IPS-NIHi7 (cell line): ENCODE measurements around the gene TENM4.
A peak's percentile ranks its signal among the peaks of the same experiment; 100 is the strongest.

ENCODE experiments used
- DNase-seq: peaks from one replicate; pipeline ENCODE4 v3.0.0; 2012; ENCODE audit warnings: mixed read lengths; ENCODE audit errors: extremely low spot score

TENM4 gene

DNA sequence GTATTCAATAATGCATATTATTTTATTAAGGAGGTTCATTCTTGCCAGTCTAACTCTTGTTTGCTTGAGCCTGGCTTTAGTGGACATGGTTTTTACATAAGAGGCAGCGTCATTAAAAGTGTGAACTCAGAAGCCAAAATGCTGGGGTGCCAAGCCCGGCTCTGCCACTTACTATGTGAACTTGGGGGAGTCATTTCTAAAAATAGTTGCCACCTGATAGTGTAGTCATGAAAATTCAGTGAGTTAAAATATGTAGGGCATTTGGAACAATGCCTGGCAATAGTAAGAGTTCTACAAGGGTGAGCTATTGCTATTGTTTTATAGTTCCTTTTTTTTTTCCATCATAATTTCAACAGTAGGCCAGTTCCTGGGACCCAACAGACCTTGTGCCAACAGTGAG lies 49.9 kb downstream of the TENM4 start:
- no peak for DNase-seq

DNA sequence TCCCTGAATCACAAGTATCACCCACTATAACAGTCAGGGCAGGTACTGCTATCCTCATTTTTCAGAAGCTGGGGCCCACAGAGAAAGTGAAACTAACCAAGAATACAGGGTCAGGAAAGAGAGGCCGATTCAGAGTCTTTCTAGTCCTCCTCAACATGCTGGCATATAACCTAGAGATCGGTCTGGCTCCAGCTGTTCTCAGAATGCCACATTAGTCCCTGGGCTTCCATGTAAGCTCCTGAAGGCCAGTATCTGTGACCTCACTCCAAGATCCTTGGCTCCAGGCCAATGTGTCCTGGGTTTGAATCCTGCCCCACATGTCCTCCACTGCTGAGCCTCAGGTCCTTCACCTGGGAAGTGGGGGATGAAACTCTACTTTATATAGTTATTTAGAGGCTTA lies 50.4 kb downstream of the TENM4 start:
- no peak for DNase-seq

DNA sequence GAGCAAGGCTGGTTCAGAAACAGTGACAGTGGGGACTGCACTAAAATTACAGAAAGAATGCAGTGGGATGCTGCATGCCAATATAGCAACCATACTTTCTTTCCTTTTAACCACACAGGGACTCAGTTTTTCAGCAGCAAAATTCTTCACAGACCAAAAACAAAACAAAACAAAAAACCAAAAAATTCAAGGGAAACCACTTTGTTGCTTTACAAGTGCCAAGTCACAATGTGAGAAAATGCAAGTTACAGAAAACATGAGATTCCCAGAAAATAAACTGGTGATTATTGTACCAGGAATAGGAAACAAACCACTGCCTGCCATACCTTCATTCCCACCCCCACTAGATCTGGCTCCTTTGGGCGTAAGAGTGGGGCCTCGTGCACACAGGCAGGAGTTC lies 52.6 kb downstream of the TENM4 start:
- DNase-seq: no peak

DNA sequence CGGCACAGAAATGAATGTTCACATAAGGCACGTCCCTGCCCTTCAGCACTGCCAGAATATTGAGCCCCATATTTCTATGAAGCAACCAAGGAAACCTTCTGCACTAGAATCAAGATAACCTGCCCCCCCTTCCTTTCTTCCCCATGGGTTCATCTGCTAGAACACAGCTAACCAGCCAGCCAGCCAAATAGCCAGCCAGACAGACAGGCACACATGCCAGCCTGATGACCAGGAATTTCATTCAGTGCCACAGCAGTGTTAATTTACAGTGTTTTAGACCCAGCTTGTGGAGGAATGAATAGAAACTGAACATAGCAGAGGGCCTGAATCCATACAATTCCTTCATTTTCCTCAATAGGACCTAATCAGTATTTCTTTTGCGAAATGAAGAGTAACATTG lies 57.0 kb downstream of the TENM4 start:
- no peak for DNase-seq

DNA sequence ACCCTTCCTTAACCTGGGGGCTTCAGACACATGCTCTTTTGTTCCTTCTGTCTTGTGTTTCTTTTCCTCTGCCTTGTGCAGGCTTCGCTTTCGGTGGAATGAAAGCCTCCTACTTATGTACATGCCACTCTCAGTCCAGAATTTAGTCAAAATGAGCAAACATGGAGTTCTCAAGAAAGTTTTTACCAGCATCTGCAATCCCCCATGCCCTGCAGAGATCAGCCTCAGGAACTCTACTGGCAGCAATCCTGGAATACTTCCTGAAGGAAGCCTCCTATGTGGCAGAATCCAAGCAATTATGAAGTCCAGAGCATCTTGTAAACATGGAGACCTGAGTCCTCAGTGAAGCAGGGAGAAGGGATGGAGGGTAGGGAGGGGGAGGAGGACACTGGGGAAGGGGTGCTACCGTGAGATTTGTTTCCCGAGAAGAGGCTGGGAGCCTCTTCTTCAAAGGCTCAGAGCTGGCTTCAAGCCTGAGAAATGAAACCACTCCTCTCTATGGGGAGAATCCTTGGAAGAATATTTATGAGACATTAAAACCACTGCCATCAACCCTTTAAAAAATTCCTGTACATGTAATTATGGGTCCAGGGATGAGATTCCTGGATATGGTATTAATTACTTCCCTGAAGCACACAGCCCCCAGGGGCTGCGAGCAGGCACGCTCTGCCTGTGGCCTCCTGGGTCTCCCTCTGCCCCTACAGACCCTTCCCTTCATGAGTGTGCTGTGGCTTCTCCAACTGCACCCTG lies 58.4 kb downstream of the TENM4 start:
- no peak for DNase-seq

DNA sequence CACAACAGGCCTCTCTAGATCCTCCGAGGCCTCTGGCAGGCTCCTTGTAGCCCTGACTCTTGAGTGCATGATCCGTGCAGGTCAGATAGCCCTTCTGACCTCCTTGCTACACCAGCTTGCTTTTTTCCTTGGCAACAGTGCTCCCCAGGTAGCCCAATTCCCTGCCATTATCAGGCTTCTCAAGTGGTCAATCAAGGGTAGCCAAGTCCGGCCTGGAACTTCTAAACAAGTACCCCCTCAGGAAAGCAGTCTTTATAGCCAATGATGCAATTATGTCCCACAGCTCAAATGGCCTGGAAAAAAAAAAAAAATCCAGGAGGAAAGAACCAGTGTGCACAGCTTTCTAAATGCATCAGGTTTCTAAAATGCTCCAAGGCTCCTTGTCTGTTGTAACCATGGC lies 59.8 kb downstream of the TENM4 start:
- DNase-seq: no peak

DNA sequence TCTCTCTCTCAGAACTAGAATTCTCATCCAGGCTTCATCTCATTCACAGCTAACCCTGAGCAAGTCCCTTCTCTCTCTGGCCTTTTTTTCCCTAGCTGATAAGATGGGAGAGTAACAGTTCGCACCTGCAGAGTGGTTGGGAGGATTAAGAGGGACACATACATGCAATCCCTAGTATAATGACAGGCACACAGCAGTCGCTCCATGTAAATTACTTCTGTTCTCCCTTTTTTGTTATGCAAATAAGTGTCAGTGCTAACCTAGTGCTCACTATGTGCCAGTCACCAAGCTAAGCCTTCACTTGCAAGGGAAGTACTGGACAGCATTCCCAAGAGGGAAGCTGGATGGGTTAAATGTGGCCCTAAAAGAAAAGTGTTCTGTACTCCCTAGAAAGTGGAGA lies 63.4 kb downstream of the TENM4 start:
- no peak for DNase-seq

DNA sequence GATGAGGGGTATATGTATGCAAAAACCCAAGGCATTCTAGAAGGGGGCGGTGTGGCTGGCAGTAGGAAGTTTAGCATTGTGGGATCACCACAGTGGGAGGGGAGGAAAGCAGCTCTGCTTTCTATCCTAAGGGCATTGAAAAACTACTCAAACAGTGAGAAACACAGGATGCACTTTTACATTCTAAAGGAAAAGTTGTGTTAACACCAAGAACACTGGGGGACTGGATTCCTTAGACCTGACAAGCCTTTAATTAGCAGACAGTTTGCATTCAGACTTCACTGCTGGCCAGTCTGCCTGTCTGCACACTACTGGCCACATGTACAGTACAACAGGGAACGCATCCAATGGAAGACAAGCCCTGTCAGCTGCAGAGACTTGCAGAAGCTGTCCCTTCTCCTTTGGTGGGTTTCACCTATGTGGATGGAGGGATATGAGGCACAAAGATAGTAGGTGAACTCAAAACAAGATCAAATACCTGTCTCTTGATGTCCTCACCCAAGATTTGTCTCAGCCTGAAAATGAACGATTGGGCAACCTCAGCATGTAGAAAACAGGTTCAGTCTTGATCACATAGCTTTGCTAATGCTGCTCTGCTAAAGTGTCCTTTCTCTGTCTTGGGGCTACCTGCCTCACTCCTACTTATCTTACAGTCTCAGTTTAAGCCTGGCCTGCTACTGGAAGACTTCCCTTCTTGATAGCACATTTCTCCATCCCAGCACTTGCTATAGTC lies 64.8 kb downstream of the TENM4 start:
- DNase-seq: peak; percentile 63

DNA sequence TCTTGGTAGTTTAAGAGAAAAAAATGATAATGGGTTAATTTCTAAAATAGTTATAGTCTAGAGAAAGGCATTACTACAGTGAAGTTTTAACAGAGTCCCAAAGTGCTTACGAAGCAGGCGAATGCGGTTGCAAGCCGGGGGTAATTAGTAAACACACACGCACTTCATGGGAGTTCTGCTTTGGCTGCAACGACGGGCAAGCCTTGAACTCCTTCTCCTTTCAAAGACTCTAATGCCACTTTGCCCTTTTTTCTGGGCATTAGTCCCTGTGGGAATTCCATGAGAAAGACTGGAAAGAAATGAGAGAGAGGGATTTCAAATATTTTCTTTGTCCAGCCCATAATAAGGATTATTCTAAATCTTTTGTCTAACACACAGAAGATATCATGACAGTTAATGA lies 66.1 kb downstream of the TENM4 start:
- no peak for DNase-seq

DNA sequence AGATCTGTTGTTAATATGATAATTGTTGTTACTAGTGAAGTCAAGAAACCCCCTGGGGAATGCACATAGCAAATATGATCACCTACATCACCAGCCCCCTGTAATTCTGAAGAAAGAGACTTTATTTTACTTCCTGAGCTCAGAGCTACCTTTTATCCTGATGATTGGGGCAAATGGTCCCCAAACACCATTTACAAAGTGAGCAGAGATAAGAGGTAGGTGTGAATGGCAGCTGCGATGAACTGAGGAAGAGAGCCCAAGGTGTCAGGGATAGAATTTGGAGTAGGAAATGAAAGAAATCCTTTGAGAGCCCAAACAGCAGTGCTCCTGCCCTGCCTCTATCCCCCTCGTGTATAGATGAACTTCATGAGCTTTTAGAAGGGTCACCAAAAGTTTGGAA lies 69.1 kb downstream of the TENM4 start:
- DNase-seq: no peak

DNA sequence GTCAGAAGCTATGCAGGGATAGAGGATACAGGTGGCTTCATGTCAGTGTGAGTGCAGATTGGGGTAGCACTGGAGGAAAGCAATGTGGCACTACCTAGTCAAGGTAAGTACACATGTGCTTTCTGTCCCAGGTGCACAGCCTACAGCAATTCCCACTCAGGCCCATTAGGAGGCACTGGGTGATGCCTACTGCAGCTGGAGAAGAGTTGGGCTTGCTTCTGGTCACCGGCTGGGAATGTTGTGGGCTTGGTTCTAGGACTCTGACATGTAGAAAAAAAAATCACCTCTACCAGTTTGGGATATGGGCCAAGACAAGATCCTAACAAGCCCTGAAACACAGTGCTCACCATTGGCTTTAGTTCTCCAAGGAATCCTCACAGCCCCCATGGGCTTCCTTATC lies 69.7 kb downstream of the TENM4 start:
- DNase-seq: peak; percentile 51

DNA sequence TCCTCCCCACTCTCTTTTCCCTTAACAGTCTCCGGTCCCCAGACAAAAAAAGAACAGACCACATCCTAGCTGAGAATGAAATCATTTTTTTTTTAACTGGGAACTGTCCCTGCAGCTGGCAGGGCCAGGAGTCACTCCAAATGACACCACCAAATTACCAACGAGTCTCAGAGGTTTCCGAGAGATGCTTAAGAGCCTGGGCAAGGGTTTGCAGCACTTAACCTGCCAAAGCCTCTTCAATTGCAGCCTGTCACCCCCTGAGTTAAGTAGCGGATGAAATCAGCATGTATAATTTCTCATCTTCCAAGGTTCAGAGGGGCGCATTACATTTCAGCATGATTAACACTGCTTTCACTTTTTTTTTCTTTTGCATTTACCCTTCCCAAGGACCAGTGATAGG lies 71.8 kb downstream of the TENM4 start:
- DNase-seq: no peak

DNA sequence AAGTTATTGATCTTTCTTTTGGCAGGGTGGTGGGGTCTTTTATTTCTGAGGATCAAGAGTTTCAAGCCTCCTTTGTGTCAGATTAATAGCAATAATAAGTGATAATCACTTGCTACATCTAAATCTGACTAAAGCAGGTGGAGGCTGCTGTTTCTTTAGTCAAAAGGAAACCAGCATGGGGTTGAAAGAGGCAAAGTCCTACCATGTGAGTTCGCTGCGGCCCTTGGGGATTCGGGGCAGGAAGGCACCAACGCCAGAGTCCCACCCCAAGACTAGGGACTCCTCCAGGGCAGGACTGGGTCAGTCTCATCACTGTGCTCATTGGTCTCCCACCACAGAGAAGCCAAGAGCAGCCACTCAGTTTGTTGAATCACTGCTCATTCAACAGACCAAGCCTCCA lies 73.0 kb downstream of the TENM4 start:
- no peak for DNase-seq

DNA sequence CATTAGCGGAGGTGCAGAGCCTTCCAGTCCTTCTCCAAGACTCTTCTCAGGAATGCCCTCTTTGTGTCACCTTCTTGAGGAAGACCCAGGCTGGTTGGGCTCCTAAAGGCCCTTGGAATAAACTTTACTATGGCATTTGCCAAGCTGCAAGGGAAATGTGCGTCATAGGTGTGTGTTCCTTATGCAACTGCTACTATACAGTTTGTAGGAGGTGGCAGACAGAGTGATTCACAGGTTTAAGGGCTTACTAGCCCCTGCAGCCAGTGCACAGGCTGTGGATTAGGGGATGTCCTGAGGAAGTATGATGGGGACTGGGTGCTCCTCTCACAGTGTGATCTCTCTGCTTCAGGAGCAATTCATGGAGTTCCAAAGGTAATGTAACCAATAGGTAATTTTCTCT lies 74.6 kb downstream of the TENM4 start:
- DNase-seq: no peak

DNA sequence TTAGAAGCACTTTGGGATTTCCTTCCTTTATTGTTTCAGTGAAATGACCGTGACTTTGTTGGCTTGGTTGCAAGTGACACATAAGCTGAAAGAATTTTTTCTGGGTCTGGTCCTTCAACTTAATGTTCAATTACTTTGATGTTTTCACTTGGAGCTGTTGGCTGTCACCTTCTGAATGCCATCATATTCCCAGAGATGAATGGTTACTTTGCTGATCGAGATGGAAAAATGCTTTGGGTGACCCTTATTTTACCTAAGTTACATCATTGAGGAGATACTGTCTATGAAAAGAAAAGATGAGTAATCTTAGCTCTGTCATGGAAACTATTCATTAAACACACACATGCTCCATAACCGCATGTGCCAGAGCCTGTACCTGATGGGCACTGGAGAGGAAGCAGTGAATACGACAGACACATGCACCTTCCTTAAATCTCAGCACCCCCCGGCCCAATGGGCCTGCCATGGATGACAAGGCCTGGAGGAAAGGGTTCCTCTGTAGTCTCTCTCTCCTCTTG lies 76.9 kb downstream of the TENM4 start:
- DNase-seq: no peak

DNA sequence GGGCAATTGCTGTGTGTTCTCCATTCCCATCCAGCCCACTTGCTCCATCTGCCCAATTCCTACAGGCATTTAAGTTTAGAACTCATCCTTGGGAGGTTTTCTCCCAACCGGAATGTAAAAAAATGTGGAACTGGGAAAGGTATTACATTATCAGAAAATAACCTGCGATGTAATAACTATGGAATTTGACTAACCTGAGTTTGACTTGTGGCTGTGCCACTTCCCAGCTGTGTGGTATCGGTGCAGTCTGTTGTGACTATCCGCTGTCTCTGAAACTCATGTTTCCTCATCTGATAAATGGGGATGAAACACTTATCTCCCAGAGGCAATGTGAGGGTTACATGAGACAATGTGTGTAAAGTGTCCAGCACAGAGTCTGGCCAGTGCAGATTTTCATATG lies 77.6 kb downstream of the TENM4 start:
- DNase-seq: no peak

DNA sequence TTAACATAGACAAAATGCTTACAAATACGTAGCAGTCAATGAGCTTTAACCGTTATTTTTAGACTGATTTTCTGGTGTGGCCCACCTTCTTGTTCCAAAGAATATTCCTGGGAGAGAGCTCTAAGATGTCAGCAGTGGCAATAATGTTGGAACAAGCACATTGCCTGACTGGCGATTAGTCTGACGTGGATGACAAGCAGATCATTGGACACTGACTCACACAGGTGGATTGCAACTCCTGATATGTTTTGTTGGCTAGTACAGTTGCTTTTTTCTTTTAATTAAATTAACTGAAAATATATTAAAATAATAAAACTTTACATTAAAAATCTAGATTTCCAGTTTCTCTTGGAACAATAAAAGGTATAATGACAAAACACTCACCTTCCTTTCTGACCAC lies 78.0 kb downstream of the TENM4 start:
- DNase-seq: no peak

DNA sequence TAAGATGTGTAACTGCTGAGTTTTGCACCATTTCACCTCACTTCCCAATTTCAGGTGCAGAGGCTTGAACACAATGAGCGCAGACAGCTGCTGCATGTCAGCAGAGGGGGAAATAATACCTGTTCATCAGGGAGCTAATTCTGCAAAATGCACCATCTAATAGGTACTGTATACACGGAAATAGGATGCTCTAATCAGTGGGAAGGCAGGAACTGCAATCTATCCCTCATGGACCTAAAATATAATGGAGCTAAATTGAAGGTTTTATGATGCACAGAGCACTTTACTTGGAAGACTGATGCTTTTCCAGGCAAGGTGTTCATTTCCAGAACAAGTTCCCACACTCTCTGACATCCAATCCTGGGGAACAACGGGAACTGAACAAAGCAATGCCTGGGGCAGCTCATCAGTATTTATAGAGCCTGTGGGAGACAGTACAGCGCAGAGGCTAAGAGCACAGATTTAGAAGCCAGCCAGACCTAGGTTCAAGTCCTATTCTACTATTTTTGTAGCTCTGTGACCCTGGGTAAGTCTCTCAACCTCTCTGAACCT lies 78.5 kb downstream of the TENM4 start:
- DNase-seq: no peak

DNA sequence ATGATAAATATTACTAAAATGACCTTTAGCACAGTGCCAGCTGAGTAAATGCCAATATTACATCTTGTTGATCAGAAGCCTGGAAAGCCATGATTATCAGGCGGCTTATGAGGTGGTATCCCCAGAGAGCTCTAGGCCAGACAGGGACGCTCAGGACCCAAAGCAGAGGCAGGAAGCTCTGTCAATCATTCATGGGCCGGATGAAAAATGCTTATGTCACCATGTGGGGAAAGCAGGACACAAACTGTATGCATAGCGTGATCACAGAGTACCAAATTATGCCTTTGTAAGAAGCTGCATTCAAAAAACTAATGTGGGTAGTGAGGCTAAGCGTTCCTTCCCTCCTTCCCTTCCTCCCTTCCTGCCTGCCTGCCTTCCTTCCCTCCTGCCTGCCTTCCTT lies 82.6 kb downstream of the TENM4 start:
- DNase-seq: no peak

DNA sequence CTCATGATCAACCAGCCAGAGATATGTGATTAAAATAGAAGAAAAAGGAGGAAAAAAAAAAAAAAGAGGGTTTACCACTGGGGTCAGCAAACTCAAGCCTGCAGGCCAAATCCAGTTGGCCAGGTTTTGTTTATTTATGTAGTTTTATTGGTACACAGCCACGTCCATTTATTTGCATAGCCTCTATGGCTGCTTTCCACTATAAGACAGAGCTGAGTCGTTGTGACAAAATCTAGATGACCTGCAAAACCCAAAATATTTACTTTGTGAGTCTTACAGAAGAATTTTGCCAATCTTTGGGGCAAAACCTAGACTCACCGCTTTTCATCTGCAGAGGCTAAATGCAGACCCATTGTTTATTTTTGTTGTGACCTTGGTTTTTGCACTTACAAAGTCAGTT lies 87.1 kb downstream of the TENM4 start:
- no peak for DNase-seq

DNA sequence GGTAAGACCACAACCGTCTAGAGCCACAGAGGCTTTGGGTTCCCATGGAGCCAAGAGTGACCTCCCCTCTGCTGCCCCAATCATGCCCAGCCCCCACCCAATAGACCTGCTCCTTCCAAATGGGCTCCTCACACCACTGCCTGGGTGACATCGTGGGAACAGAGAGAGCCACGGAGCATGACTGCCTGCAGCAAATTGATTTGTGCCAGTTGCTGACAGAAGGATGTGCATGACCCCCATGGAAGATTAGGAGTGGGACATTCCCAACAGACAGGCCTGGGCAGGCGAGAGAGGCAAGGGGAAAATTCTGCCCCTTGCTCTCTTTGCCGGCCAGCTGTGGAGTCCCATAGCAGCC lies 88.5 kb downstream of the TENM4 start:
- DNase-seq: no peak

DNA sequence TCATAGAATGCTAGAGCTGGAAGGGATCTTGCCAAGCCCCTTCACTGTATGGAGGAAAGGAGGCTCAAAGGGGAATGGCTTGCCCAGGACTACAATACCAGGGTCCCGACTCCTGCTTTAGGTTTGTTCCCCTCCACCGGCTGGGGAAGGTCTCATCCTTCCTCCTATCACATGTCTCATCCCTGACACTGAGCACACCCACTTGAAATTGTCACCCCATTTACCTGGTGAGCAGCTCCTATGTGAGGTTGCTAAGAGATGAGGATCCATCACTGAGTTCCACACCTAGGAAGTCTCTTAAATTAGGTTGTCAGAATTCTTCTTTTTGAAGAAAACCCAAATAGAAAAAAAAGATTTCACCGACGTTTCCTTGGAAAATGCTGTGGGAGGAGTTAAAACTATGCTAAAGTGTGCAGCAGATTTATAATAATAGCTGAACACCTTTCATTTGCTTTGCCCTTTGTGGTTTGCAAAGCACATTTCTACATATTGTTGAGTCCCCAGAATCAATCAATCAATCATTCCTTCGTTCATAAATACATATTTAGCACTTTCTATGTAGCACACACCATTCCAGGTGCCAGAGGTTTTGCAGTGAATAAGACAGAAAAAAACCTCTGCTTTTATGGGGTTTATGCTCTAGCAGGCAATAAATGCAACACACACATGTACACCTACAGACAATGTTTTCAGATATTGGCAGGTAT lies 91.7 kb downstream of the TENM4 start:
- DNase-seq: no peak

DNA sequence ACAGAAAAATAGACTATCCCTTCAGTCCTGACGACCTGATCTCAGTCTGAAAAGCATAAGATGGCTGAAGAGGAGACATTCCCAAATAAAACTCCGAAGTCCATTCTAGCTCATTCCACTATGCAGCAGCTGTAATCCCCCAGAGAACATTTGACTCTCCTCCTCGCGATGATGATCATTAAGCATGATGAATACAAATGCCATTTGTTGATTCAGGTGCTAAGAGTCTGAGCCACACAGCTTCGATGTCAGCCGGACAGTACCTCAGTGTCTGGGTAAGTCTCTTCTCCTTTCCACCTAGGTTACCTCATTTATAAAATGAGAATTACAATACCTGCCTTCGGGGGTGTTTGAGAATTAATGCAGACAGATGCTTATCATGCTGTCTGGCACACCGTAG lies 94.8 kb downstream of the TENM4 start:
- no peak for DNase-seq
